ENCODE measurements around the gene CD46.
A peak's percentile ranks its signal among the peaks of the same experiment; 100 is the strongest.

The CD46 gene

DNA sequence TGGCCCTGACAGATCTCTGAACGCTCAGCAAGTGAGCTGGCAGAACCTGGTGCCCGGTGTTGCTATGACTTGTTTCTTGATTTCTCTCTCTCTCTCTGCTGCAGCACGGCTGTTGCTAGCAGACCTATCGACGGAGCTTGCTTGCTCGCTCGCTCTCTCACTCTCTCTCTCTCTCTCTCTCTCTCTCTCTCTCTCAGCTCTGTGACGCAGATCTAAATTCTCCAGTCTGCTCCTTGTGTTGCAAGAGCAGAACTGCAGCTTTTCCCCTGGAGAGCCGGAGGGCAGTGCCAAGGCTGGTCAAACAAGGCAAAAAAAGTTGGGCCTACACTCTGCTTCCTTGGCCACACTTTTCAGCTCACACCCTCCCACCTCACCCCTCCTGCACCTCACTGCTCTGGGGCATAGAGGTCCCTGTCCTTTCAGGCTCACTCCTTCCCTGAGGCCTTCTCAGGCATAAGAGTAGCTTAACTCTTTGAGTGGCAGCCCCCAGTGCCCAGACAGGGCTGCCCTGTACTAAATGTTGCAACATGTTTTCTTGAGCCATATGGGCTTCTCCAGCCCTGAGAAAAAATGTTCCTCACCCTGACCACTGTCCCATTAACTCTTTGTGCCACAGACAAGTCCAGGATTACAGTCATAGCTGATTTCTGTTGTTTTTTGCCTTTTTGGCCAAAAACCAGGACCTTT lies 72.2 kb downstream of the CD46 start:
- ATAC-seq (peak; percentile 70), DNase-seq (ENCODE audit: low spot score in 2 of 2) (peak in 1 of 2 donors; percentile 75)
- Mint-ChIP-seq H3K4me1 (peaks cover 87% of the 10 kb centered on the region), H3K36me3 (peaks cover 54% of the 10 kb centered on the region), H3K4me3 (peak overlapping the region; percentile 71), H3K27ac (peak overlapping the region; percentile 93), H3K9me3 (no peaks in the 10 kb centered on the region)

DNA sequence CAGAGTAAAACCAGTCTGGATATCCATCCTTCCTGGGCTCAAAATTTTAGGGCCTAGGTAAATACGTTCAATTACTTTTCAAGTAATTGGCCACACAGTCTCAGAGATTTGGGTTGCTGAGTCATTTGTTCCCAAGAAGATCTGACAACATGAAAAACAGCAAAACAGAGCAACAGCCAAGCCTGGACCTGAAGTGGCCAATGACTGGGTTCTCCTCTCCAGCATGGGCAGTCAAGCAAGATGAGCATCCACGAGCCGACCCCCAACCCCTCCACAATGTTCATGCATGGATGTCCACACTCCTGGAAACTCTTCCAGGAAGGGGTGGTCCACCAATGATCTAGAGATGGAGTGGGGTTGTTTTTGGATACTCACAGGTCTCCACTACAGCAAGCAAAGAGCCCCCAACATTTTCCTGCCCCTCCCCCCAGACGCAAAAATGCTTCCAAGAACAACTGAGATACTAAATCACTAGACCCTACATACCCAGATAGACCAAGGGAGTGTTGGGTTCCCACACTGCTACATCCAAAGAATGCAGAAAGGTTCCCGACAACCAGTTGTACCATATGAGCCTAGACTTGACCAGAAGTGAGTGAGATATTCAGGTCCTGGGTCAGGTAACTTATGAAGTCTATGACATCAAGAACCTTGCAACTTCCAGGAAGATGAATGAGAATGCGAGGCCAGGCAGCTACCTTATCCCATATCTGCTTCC lies 73.0 kb downstream of the CD46 start:
- peak overlapping the region; percentile 93 for H3K27ac Mint-ChIP-seq
- ATAC-seq (no peak), DNase-seq (ENCODE audit: low spot score in 2 of 2) (peak in 1 of 2 donors; percentile 67)
- peaks cover 87% of the 10 kb centered on the region for H3K4me1 Mint-ChIP-seq
- peaks cover 47% of the 10 kb centered on the region for H3K36me3 Mint-ChIP-seq
- H3K9me3 Mint-ChIP-seq, result no peaks in the 10 kb centered on the region
- peak overlapping the region; percentile 71 for H3K4me3 Mint-ChIP-seq

GRCh38 chr1:207825409-207825695 lies 73.5 kb downstream of the CD46 start:
- H3K4me1 Mint-ChIP-seq, result peaks cover 87% of the 10 kb centered on the region

GRCh38 chr1:207825719-207826556 lies 74.1 kb downstream of the CD46 start:
- peak overlapping the region; percentile 71 for H3K4me3 Mint-ChIP-seq
- no peaks in the 10 kb centered on the region for H3K9me3 Mint-ChIP-seq
- ATAC-seq (peak; percentile 92), DNase-seq (ENCODE audit: low spot score in 2 of 2) (peak; percentile 58 to 90)
- peaks cover 47% of the 10 kb centered on the region for H3K36me3 Mint-ChIP-seq
- H3K27ac Mint-ChIP-seq, result peak overlapping the region; percentile 93
- H3K4me1 Mint-ChIP-seq, result peaks cover 87% of the 10 kb centered on the region

More at GRCh38 chr1:207825409-207825695, 73.5 kb downstream of the CD46 start:
- H3K9me3 Mint-ChIP-seq, result no peaks in the 10 kb centered on the region
- peak overlapping the region; percentile 93 for H3K27ac Mint-ChIP-seq
- ATAC-seq (no peak), DNase-seq (ENCODE audit: low spot score in 2 of 2) (no peak)
- H3K36me3 Mint-ChIP-seq, result peaks cover 47% of the 10 kb centered on the region
- H3K4me3 Mint-ChIP-seq, result peak overlapping the region; percentile 71

GRCh38 chr1:207826557-207827487 lies 75.0 kb downstream of the CD46 start:
- no peak for DNase-seq (ENCODE audit: low spot score in 2 of 2)
- no peaks in the 10 kb centered on the region for H3K9me3 Mint-ChIP-seq
- H3K4me3 Mint-ChIP-seq, result peak overlapping the region; percentile 71
- H3K4me1 Mint-ChIP-seq, result peaks cover 93% of the 10 kb centered on the region
- peak overlapping the region; percentile 93 for H3K27ac Mint-ChIP-seq
- no peak for ATAC-seq
- H3K36me3 Mint-ChIP-seq, result peaks cover 46% of the 10 kb centered on the region

GRCh38 chr1:207827488-207827830 lies 75.6 kb downstream of the CD46 start:
- Mint-ChIP-seq H3K27ac (peak overlapping the region; percentile 30), H3K36me3 (peaks cover 40% of the 10 kb centered on the region), H3K4me1 (peaks cover 93% of the 10 kb centered on the region), H3K4me3 (peak overlapping the region; percentile 71), H3K9me3 (no peaks in the 10 kb centered on the region)
- ATAC-seq (no peak), DNase-seq (ENCODE audit: low spot score in 2 of 2) (no peak)

GRCh38 chr1:207828046-207828445 lies 76.2 kb downstream of the CD46 start:
- Mint-ChIP-seq H3K27ac (peak overlapping the region; percentile 30), H3K36me3 (peaks cover 34% of the 10 kb centered on the region)
- DNase-seq (ENCODE audit: low spot score in 2 of 2), result no peak

GRCh38 chr1:207828485-207829158 lies 76.8 kb downstream of the CD46 start:
- H3K4me1 Mint-ChIP-seq, result peaks cover 93% of the 10 kb centered on the region
- ATAC-seq (no peak), DNase-seq (ENCODE audit: low spot score in 2 of 2) (peak; percentile 25 to 66)
- no peak overlapping the region for H3K4me3 Mint-ChIP-seq
- no peaks in the 10 kb centered on the region for H3K9me3 Mint-ChIP-seq
- H3K27ac Mint-ChIP-seq, result peak overlapping the region; percentile 67
- H3K36me3 Mint-ChIP-seq, result peaks cover 33% of the 10 kb centered on the region

More at GRCh38 chr1:207828046-207828445, 76.2 kb downstream of the CD46 start:
- Mint-ChIP-seq H3K4me3 (no peak overlapping the region), H3K9me3 (no peaks in the 10 kb centered on the region), H3K4me1 (peaks cover 93% of the 10 kb centered on the region)
- no peak for ATAC-seq

DNA sequence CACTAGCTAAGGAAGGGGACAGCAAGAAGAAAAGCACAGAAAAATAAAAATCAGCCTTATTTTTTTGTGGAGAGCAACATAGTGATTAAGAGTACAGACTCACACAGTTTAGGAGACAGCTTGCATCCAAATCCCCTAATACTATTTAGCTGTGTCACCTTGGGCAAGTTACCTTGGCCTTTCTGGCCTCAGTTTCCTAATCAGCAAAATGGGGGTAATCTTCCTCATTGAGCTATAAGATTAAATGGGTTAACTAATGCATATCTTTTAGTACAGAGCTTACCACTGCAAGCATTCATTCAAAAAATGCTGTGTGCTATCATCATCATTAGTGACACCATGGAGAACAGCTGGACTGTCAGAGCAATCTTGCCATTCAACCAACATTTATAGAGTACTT lies 77.7 kb downstream of the CD46 start:
- no peaks in the 10 kb centered on the region for H3K9me3 Mint-ChIP-seq
- DNase-seq (ENCODE audit: low spot score in 2 of 2) (no peak), ATAC-seq (no peak)
- H3K36me3 Mint-ChIP-seq, result peaks cover 24% of the 10 kb centered on the region
- H3K4me1 Mint-ChIP-seq, result peaks cover 93% of the 10 kb centered on the region
- no peak overlapping the region for H3K4me3 Mint-ChIP-seq
- peak overlapping the region; percentile 67 for H3K27ac Mint-ChIP-seq

GRCh38 chr1:207830788-207831187 lies 78.9 kb downstream of the CD46 start:
- ATAC-seq, result no peak
- Mint-ChIP-seq H3K9me3 (no peaks in the 10 kb centered on the region), H3K27ac (peak overlapping the region; percentile 93), H3K4me1 (peaks cover 94% of the 10 kb centered on the region), H3K36me3 (peaks cover 15% of the 10 kb centered on the region), H3K4me3 (no peak overlapping the region)
- no peak for DNase-seq (ENCODE audit: low spot score in 2 of 2)

DNA sequence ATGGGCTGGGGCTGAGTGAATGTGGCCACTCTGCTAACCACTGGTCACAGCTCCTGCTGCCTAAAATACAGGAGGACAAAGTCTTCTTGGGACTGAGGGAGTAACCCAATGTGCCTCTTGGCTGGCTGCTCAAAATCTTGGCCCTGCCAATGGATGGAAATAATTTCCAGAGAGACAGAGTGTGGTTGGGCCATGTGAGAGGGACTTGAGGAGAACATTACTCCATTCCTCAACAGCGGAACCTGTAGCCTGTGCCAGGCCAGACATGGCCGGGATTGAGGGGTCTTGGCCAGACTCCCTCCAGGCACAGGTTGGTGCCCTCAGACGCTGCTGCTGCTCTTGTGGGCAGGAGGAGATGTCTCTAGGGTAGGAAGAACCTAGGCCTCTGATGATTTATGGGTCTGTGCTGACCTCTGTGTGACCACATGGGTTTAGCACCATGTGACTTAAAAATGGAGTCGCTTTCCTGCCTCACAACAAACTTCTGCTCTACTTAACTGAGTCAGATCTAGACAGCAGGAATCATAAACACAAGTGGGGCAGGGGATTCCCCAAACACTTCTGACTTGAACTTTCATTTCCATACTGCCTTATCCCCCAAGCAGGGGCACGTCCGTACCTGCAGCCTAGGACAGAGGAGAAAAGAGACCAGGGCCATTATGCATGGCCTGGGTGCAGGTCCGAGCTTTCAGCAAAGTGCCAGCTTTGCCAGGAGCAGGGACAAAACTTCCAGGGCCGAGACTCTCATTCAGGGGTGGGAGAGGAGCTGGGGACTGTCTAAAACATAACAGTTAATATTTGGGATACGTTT lies 79.9 kb downstream of the CD46 start:
- no peaks in the 10 kb centered on the region for H3K9me3 Mint-ChIP-seq
- peaks cover 91% of the 10 kb centered on the region for H3K4me1 Mint-ChIP-seq

DNA sequence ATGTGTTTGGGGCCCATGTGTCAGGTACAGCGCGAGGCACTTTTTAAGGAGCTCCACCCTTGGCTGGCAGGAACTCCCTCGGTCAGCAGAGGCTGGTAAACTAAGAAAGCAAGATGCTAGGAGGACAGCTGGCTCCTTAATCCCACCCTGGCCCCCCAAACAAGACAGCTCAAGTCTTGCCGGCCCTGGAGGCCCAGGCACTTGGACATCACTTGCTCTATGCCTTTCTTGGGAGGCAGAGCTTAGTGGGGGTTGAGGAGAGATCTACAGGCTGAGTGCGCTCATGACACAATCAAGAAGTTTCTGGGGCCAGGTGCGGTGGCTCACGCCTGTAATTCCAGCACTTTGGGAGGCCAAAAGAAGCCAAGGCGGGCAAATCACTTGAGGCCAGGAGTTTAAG lies 80.9 kb downstream of the CD46 start:
- no peak for ATAC-seq
- Mint-ChIP-seq H3K9me3 (no peaks in the 10 kb centered on the region), H3K27ac (peak overlapping the region; percentile 93), H3K4me1 (peaks cover 93% of the 10 kb centered on the region), H3K36me3 (peaks cover 5% of the 10 kb centered on the region), H3K4me3 (peak overlapping the region; percentile 70)
- DNase-seq (ENCODE audit: low spot score in 2 of 2), result no peak

More for the DNA sequence above, 79.9 kb downstream of the CD46 start:
- Mint-ChIP-seq H3K27ac (peak overlapping the region; percentile 93), H3K4me3 (peak overlapping the region; percentile 70), H3K36me3 (peaks cover 5% of the 10 kb centered on the region)
- ATAC-seq (peak; percentile 95), DNase-seq (ENCODE audit: low spot score in 2 of 2) (peak; percentile 20 to 74)

- DNase-seq (ENCODE audit: low spot score in 2 of 2), result no peak
- Mint-ChIP-seq H3K36me3 (peaks cover 5% of the 10 kb centered on the region), H3K4me3 (no peak overlapping the region), H3K27ac (peak overlapping the region; percentile 93), H3K4me1 (peaks cover 93% of the 10 kb centered on the region), H3K9me3 (no peaks in the 10 kb centered on the region)
- ATAC-seq, result no peak
Observed at GRCh38 chr1:207833381-207833780, 81.5 kb downstream of the CD46 start.
